LNCaP clone FGC (cell line): Measurements from ENCODE around the gene PLEKHA5.

ENCODE experiments used
- DNase-seq: peaks from one replicate; pipeline ENCODE4 v3.0.0-alpha.2; 2011; ENCODE audit warnings: low read depth
- H3K4me3 ChIP-seq: 2 replicates; pipeline ENCODE4 v1.5.1; 2011; ENCODE audit warnings: mild to moderate bottlenecking, low read depth, low read length, control low read depth
- TF ChIP-seq, protein P1 (sequence below): IDR thresholded peaks from 2 replicates; pipeline ENCODE4 v1.5.1; 2012; ENCODE audit warnings: mild to moderate bottlenecking; ENCODE audit not compliant: control insufficient read depth, insufficient read depth; ENCODE audit errors: extremely low read depth

PLEKHA5 gene

DNA sequence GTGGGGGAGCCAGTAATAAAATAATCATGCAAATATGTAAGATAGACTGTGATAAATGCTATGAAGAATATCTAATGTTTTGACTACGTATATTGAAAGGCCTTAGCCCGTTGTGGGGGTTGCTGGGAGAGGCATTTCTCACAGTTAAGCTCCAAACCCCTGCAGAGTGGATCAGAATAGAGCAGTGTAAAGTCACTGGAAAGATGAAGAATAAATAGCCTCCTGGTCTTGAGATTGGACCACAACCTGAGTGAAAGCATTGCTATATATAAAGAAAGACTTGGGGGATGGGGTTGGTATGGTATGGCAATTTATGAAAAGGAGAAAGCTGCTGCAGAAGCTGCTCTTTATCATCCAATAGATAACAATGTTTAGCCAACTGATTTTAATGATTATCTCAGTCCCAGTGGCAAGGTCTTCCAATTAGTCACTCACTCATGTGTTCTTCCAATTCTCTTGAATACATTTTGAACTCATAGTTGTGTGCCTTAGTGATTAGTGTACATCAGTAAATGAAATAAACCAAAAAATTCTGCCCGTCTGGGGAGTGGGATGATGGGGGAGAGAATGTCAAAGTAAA is 10.2 kb downstream of the PLEKHA5 start:
- DNase-seq = no peak
- H3K4me3 ChIP-seq = no peak overlapping the region
- TF ChIP-seq, protein P1, sequence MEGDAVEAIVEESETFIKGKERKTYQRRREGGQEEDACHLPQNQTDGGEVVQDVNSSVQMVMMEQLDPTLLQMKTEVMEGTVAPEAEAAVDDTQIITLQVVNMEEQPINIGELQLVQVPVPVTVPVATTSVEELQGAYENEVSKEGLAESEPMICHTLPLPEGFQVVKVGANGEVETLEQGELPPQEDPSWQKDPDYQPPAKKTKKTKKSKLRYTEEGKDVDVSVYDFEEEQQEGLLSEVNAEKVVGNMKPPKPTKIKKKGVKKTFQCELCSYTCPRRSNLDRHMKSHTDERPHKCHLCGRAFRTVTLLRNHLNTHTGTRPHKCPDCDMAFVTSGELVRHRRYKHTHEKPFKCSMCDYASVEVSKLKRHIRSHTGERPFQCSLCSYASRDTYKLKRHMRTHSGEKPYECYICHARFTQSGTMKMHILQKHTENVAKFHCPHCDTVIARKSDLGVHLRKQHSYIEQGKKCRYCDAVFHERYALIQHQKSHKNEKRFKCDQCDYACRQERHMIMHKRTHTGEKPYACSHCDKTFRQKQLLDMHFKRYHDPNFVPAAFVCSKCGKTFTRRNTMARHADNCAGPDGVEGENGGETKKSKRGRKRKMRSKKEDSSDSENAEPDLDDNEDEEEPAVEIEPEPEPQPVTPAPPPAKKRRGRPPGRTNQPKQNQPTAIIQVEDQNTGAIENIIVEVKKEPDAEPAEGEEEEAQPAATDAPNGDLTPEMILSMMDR = no peak

DNA sequence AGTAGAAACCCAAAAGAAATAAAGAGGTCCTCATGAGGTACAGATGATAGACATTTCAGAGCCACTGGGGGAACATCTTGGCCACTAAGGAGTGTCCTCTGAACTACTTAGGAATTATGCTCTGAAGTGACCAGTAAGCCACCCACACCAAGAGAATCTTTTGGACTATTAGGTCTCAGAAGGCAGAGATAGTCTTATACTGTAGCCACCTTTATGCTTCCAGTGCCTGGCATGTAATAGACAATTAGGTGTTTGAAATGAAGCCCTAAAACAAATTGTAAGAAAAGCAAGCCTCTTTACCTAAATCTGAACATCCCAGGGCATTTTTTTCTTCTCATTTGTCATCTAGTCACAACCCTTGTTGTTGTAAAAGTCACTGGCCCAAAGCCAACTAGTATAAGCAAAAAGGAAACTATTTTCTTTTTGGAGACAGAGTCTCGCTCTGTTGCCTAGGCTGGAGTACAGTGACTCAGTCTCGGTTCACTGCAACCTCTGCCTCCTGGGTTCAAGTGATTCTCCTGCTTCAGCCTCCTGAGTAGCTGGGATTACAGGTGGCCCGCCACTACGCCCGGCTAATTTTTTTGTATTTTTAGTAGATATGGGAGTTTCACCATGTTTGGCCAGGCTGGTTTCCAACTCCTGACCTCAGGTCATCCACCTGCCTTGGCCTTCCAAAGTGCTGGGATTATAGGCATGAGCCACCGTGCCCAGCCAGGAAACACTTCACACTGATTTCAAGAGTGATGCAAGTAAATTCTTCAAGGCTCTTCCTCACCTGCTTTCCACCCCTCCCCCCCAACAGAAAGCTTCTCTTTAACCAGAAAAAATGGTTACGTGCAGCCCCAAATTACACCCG is 11.1 kb downstream of the PLEKHA5 start:
- DNase-seq = no peak
- TF ChIP-seq, protein P1 = no peak
- H3K4me3 ChIP-seq = no peak overlapping the region

DNA sequence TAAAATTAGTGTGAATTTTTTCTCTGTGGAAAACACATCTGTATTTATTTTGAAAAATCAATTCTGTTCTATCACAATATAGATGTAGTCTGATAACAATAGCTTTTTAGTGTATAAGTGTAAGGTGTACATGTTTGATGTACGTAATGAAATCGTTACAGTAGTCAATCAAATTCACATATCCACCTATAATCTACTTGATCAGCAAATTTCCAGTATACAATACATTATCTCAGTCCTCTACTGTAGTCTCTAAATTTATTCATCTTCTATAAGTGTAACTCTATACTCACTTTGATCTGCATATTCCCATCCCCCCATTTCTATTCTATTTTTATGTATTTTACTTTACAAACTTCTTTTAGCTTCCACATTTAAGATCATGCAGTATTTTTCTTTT is 13.0 kb downstream of the PLEKHA5 start:
- no peak for DNase-seq
- H3K4me3 ChIP-seq = no peak overlapping the region
- TF ChIP-seq, protein P1 = no peak

DNA sequence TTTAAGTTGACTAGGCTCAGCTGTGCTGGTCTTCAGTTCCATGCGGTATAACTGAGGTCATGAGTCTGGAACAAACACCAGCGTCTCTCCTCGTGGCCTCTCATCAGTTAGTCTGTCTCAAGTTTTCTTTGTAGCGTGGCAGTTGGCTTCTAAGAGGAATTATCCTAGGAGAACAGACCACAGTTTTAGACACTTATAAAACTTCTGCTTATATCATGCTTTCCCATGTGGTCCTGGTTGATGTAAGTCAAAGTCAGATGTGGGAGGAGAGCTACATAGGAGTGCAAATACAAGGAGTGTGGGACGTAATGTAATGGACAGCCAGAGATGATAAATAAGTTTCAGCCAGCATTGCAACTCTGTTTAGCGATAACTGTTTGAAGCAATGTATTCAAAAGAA is 14.8 kb downstream of the PLEKHA5 start:
- H3K4me3 ChIP-seq = no peak overlapping the region
- DNase-seq = no peak
- TF ChIP-seq, protein P1 = no peak

DNA sequence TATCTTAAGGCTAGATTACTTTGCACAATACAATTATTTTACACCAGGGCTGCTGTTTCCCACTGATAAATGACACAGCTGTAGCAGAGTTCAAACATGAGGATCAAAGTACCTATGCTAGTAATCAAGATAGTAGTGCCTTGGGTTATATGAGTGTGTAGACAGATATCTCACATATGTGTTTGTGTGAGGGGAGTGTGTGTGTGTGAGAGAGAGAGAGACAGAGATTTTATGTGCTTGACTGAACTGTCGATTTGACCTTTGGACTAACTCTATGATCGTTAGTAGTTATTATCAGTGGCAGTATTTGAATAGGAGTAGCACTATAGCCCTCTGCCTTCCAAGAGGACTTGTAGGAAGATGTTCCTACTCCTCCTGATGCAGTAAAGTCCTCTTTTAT is 15.5 kb downstream of the PLEKHA5 start:
- TF ChIP-seq, protein P1 = no peak
- H3K4me3 ChIP-seq = no peak overlapping the region
- no peak for DNase-seq

DNA sequence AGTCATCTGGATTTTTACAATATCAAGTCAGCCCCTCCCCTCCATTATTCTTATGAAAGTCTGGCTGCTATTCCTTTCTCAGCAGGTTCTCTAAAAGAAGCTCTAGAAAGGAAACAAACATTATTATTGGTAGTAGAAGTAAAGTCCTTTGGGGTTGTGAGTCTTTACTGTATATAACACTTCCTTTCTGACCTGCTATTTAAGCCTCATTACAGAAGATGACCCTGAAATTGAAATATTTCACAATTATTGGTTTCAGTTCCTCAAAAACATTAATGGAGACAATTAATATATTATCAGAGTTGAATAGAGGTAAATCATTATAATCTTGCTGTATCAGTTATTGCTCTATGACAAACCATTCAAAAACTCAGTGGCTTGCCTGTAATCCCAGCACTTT is 19.3 kb downstream of the PLEKHA5 start:
- no peak overlapping the region for H3K4me3 ChIP-seq
- TF ChIP-seq, protein P1 = no peak
- no peak for DNase-seq
